HG03558 (cell line): ENCODE data around the gene PDXK.
"Not testable (repeated sequence)": the region's sequence is repeated elsewhere in the genome, so short reads cannot be mapped to it uniquely, and the experiment has no call there.

ENCODE experiments used
- ATAC-seq: cut with Tn5 transposase; IDR thresholded peaks from one replicate; pipeline ENCODE4 v1.9.1; 2021; ENCODE audit warnings: moderate number of reproducible peaks; ENCODE audit not compliant: unreplicated experiment; ENCODE audit errors: extremely low read depth

PDXK gene

DNA sequence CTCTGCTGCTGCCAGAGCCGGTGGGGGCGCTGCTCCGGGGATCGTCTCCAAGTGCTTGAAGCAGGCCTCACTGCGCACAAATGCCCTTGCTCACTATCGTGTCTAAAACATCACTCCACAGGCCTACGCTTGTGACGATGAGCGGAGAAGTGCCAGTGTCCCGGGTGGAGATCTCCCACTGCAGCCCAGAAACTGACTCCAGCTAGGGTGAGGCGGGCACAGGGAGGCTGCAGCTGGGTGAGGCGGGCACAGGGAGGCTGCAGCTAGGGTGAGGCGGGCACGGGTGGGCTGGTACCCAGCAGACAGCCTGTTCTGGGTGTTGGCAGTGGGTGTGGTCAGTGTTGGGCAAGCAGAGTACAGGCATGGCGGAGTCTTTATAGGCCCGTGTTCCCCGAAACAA is 22.7 kb upstream of the PDXK start:
- ATAC-seq: no peak

- ATAC-seq: no peak
These were observed 20.9 kb upstream of the PDXK start for GRCh38 chr21:43697758-43698643.

GRCh38 chr21:43699492-43699777 is 19.5 kb upstream of the PDXK start:
- ATAC-seq: not testable (repeated sequence)

DNA sequence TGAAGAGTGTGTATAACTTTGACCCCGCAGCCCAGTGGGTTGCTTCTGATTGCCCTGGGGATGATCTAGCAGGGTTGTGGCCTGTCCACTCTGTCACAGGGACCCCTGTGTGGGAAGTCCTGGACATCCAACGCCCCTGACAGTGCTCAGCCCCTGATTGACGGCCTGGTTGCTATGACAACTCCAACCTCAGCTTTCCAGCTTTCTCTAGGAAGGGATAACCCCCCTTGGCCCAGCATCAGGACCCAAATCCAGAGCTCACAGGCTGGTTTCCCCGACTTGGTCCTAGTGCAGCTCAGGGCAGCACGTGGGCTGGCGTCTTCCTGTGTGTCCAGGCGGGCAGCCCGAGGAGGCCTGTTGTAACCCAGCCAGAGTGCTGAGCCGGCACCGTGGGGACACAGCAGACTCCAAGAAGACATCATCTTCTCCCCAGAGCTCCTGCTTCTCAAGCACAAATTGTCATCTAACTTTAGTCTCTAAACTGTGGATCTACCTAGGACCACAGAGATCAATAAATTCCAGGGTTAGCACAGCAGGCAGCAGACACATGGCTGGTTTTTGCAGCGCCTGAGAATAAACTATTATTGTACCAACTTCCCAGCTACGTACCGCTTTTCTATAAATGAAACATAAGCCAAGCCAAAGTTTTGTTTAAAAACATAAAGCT is 18.9 kb upstream of the PDXK start:
- ATAC-seq: no peak

- ATAC-seq: no peak
These were observed 16.8 kb upstream of the PDXK start for GRCh38 chr21:43701936-43702784.

DNA sequence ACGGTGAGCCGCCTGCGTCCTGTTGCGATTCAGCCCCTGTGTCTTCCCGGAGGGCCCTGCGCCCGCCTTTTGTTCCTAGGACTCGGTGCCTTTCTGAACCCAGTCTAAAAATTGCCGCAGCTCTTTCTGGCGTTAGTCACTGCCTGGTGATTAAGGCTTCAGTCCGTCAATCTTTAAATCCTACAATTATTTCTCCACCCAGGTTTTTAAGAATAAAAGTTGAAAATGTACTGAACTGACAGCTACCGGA is 16.2 kb upstream of the PDXK start:
- no peak for ATAC-seq

- no peak for ATAC-seq
These were observed 15.7 kb upstream of the PDXK start for GRCh38 chr21:43703035-43703880.

GRCh38 chr21:43707462-43707861 is 11.5 kb upstream of the PDXK start:
- no peak for ATAC-seq

- ATAC-seq: no peak
These were observed 10.1 kb upstream of the PDXK start for GRCh38 chr21:43708745-43709381.

DNA sequence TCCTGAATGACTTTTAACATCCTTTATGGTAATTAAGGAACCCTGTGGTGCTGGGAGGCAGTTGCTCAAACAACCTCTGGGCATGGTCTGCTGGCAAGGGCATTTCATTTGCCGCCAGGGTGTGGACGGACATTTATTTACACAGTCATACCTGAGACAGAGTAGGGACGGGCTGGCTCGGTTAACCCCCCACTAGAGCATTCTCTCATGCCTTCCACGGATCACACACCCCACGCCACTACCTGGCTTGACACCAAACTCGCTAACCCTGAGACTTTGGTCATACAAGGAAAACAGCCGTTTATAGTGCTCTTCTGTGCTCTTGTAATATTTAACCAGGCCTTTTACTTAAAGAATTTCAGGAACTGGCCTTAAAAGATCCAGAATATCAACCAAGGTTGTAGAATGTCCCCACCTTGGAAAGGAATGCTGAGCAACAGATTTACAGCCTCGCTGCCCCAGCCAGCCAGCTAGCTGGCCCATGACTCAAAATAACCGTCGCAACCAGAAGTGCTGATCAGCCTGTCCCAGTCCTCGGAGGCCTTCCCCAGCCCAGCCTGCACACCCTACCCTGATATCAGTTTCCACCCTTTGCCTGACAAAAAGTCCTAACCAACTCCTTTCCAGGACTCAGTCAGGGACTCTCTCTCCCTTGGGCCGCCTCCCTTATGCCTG is 6.5 kb upstream of the PDXK start:
- ATAC-seq: no peak

DNA sequence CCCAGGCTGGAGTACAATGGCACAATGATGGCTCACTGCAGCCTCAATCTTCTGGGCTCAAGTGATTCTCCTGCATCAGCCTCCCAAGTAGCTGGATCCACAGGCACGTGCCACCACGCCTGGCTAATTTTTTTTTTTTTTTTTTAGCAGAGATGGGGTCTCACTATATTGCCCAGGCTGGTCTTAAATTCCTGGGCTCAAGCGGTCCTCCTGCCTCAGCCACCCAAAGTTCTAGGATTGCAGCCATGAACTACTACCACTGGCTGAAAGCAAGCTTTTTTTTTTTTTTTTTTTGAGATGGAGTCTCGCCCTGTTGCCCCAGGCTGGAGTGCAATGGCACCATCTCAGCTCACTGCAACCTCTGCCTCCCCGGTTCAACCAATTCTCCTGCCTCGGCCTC is 5.8 kb upstream of the PDXK start:
- ATAC-seq: not testable (repeated sequence)

GRCh38 chr21:43716376-43717165 is 2.4 kb upstream of the PDXK start:
- no peak for ATAC-seq

- ATAC-seq: no peak
These were observed 1.6 kb upstream of the PDXK start for GRCh38 chr21:43717166-43717853.

GRCh38 chr21:43717967-43718871 is 710 bp upstream of the PDXK start:
- ATAC-seq: no peak

DNA sequence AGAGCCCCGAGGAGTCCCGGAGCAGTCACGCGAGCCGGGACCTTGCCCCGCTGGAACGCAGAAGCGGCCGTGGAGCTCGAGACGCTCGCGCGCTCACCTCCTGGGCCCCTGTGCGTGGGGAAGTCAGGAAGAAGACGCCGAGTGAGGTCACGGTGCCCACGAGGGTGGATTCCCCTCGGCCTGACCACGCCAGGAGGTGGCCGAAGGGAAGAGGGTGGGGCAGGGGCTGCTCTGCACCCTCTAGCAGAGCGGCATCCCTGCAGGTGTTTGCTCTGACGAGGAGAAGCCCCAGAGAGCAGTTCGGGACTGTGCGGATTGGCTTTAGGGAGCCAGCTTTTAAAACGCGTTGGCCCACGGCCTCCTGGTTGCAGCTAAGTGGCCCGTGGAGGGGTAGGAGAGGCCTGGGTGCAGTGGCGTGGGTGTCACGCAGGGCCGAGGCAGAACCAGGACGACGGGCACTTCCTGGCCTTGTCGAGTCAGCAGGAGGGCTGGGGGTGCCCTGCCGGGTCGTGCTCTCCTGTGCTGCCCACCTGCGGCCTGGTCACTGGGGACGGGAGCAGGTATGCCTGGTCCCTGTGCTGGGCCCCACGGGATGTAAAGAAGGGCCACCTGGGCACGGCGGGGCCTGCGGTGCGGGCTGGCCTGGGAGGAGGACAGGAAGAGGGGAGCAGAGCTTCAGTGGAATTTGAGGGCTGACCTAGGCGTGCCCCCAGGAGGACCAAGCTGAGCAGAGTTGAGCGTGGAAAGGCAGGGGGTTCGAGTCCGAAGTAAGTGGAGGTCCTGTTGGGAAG is 1.0 kb downstream of the PDXK start:
- ATAC-seq: no peak

GRCh38 chr21:43720539-43721166 is 1.7 kb downstream of the PDXK start:
- ATAC-seq: no peak
